GM06990 (cell line): Measurements from ENCODE around the gene PYHIN1.

Experiments
- DNase-seq: peaks from one replicate; pipeline ENCODE4 v3.0.0-alpha.2; 2011; ENCODE audit not compliant: insufficient read length; ENCODE audit errors: extremely low read depth
- H3K27me3 ChIP-seq: replicated peaks from 2 replicates; pipeline ENCODE4 v1.6.0; 2011; ENCODE audit warnings: low read length; ENCODE audit not compliant: control insufficient read depth, insufficient read depth
- H3K36me3 ChIP-seq: 2 replicates; pipeline ENCODE4 v1.5.1; 2011; ENCODE audit warnings: low read length; ENCODE audit not compliant: control insufficient read depth, insufficient read depth
- H3K4me3 ChIP-seq: replicated peaks from 2 replicates; pipeline ENCODE4 v1.5.1; 2011; ENCODE audit warnings: low read depth, mild to moderate bottlenecking, control low read depth, low read length
- TF ChIP-seq, protein P1 (sequence below): IDR thresholded peaks from 2 replicates; pipeline ENCODE4 v1.5.1; 2011; ENCODE audit warnings: low read length, control low read depth, mild to moderate bottlenecking, inconsistent platforms; ENCODE audit not compliant: insufficient read depth, poor library complexity, severe bottlenecking

The PYHIN1 gene

DNA sequence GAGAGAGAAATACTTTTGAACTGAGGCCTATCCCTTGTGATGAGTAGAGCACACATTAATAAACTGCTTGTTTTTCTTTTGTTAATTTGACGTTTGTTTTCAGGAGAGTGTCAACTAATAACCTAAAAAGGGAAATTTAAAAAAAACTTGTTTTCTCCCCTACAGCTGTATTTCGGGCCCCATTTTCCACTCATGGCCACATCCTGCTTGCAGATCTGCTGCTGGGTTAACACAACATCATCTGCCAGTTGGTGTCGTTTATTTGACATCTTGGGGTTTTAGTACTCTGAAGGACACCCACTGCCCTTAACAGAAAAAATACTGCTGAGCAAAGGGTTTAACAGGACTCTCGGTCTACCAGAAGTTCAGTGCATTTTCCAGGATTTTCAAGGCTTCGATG is 848 bp upstream of the PYHIN1 start:
- H3K4me3 ChIP-seq = no peak overlapping the region
- no peak for DNase-seq
- H3K36me3 ChIP-seq = no peaks in the 10 kb centered on the region
- no peaks in the 10 kb centered on the region for H3K27me3 ChIP-seq
- TF ChIP-seq, protein P1, sequence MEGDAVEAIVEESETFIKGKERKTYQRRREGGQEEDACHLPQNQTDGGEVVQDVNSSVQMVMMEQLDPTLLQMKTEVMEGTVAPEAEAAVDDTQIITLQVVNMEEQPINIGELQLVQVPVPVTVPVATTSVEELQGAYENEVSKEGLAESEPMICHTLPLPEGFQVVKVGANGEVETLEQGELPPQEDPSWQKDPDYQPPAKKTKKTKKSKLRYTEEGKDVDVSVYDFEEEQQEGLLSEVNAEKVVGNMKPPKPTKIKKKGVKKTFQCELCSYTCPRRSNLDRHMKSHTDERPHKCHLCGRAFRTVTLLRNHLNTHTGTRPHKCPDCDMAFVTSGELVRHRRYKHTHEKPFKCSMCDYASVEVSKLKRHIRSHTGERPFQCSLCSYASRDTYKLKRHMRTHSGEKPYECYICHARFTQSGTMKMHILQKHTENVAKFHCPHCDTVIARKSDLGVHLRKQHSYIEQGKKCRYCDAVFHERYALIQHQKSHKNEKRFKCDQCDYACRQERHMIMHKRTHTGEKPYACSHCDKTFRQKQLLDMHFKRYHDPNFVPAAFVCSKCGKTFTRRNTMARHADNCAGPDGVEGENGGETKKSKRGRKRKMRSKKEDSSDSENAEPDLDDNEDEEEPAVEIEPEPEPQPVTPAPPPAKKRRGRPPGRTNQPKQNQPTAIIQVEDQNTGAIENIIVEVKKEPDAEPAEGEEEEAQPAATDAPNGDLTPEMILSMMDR = no peak

DNA sequence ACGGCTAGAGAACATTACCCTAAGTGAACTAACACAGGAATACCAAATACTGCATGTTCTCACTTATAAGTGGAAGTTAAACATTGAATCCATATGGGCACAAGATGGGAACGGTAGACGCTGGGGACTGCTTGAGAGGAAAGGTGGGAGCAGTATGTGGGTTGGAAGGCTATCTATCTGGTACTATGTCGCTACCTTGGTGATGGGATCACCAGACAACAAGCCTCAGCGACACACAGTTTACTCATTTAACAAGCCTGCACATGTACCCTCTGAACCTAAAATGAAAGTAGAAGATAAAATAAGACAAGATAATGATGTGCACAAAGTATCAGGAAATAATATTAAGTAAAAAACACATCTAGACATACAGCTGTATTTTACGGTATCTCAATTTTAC is 819 bp downstream of the PYHIN1 start:
- TF ChIP-seq, protein P1 = no peak
- Histone ChIP-seq H3K4me3 (no peak overlapping the region), H3K27me3 (no peaks in the 10 kb centered on the region), H3K36me3 (no peaks in the 10 kb centered on the region)
- no peak for DNase-seq

DNA sequence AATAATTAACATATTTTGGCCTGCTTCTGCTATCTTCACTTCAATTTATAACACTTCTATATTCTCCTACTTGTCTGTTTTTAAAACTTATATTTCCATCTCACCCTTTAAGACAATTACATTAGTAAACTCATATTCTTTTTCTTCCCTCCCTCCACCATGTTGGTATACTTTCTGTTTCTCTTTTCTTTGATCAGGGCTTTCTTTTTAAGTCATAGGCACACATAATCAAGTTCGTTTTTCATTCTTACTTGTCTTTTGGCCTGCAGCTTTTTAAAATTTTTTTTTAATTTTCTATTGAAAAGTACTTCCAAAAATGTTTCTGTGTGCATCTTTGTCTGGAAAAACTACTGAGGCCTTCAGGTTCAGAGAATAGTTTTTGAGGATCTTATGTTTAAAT is 2.3 kb downstream of the PYHIN1 start:
- no peak for DNase-seq
- H3K27me3 ChIP-seq = no peaks in the 10 kb centered on the region
- H3K4me3 ChIP-seq = no peak overlapping the region; the same call in 1 of the 2 replicates
- no peaks in the 10 kb centered on the region for H3K36me3 ChIP-seq
- TF ChIP-seq, protein P1 = no peak

DNA sequence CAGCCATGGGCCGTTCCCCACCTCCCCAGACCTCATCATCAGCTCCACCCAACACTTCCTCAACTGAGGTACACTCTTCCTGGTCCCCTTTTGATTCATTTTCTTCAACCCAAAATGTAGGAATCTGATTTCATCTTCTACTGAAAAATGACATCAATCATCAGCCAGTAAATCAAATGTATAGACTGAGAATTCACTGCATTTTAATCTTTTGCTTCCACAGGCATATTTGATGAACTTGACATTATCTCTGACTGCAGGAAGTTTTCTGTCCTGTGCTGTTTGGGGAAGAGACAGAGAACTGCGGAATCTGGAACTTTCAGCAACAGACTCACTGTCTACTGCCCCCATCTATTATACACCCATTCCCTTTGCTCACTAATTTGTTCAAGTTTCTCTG is 7.8 kb downstream of the PYHIN1 start:
- H3K36me3 ChIP-seq = no peaks in the 10 kb centered on the region
- H3K4me3 ChIP-seq = no peak overlapping the region
- H3K27me3 ChIP-seq = no peaks in the 10 kb centered on the region
- DNase-seq = no peak
- TF ChIP-seq, protein P1 = no peak

DNA sequence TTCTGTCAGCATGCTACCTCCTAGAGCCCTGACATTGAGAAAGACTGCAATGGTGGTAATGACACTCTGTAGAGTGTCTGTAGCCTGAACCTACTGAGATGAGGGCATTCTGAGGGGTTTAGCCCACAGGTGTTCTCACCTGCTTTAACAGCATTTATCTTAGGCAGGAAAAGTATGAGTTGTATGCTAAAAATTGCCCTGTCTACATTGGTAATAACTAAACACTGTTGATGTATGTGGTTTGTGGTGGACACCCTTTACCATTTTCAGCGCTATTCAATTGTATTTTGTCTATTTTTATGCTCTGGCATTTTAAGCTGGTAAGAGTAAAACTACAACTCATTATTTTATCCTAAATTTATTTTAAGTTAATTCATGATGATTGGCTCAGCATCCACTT is 10.0 kb downstream of the PYHIN1 start:
- H3K4me3 ChIP-seq = no peak overlapping the region

More for the DNA sequence above, 10.0 kb downstream of the PYHIN1 start:
- DNase-seq = no peak
- Histone ChIP-seq H3K36me3 (no peaks in the 10 kb centered on the region), H3K27me3 (no peaks in the 10 kb centered on the region)
- TF ChIP-seq, protein P1 = no peak
